DOHH2 (cell line): ENCODE results near the gene SMIM36.

Experiments used
- H3F3A ChIP-seq: fragments of 200-600 bp; sonication (generic), shearing (Covaris generic); 2 replicates; pipeline ENCODE4 v1.6.0; 2016; ENCODE audit warnings: antibody characterized with exemption, mild to moderate bottlenecking; ENCODE audit not compliant: control insufficient read depth, insufficient read depth
- H3K27ac ChIP-seq: fragments of 200-600 bp; sonication (generic); 2 replicates; pipeline ENCODE4 v1.5.1; 2014; ENCODE audit warnings: low read depth, mild to moderate bottlenecking, low read length, moderate library complexity
- H3K27me3 ChIP-seq: fragments of 200-600 bp; sonication (generic); 2 replicates; pipeline ENCODE4 v1.6.1; 2014; ENCODE audit warnings: mild to moderate bottlenecking, low read length, mixed read lengths; ENCODE audit not compliant: control insufficient read depth
- H3K36me3 ChIP-seq: fragments of 200-600 bp; sonication (generic); 2 replicates; pipeline ENCODE4 v1.6.1; 2014; ENCODE audit warnings: mild to moderate bottlenecking, low read length, moderate library complexity, mixed read lengths; ENCODE audit not compliant: control insufficient read depth
- H3K4me1 ChIP-seq: fragments of 200-600 bp; sonication (generic); 2 replicates; pipeline ENCODE4 v1.6.1; 2014; ENCODE audit warnings: mild to moderate bottlenecking, low read length, mixed read lengths; ENCODE audit not compliant: control insufficient read depth
- H3K4me2 ChIP-seq: fragments of 200-600 bp; sonication (generic); 2 replicates; pipeline ENCODE4 v1.6.0; 2014; ENCODE audit warnings: mild to moderate bottlenecking, low read length, moderate library complexity
- H3K4me3 ChIP-seq: fragments of 200-600 bp; sonication (generic); 2 replicates; pipeline ENCODE4 v1.5.1; 2014; ENCODE audit warnings: mild to moderate bottlenecking, low read length, mixed read lengths
- H3K79me2 ChIP-seq: fragments of 200-600 bp; sonication (generic); 2 replicates; pipeline ENCODE4 v1.6.1; 2014; ENCODE audit warnings: mild to moderate bottlenecking, low read length, mixed read lengths; ENCODE audit not compliant: control insufficient read depth
- H3K9me2 ChIP-seq: fragments of 200-600 bp; sonication (generic); replicated peaks from 2 replicates; pipeline ENCODE4 v1.6.1; 2014; ENCODE audit warnings: mild to moderate bottlenecking, low read length, mixed read lengths; ENCODE audit not compliant: control insufficient read depth
- H3K9me3 ChIP-seq: fragments of 200-600 bp; sonication (generic); 2 replicates; pipeline ENCODE4 v1.6.1; 2014; ENCODE audit warnings: antibody characterized with exemption, low read length, mixed read lengths; ENCODE audit not compliant: control insufficient read depth, insufficient read depth
- H4K20me1 ChIP-seq: fragments of 200-600 bp; sonication (generic); 2 replicates; pipeline ENCODE4 v1.6.0; 2014; ENCODE audit warnings: low read depth, mild to moderate bottlenecking, antibody characterized with exemption, low read length, moderate library complexity; ENCODE audit not compliant: control insufficient read depth, insufficient read depth
- CTCF ChIP-seq: fragments of 200-600 bp; sonication (generic); IDR thresholded peaks from one replicate; pipeline ENCODE4 v1.5.1; 2014; ENCODE audit warnings: antibody characterized with exemption, mild to moderate bottlenecking, low read depth, low read length; ENCODE audit not compliant: poor library complexity, severe bottlenecking
- EZH2phosphoT487 ChIP-seq: fragments of 200-600 bp; sonication (generic); IDR thresholded peaks from 2 replicates; pipeline ENCODE4 v1.6.1; 2017; ENCODE audit warnings: borderline replicate concordance, mild to moderate bottlenecking, antibody characterized with exemption, low read length, moderate library complexity, mixed read lengths

SMIM36 gene

DNA sequence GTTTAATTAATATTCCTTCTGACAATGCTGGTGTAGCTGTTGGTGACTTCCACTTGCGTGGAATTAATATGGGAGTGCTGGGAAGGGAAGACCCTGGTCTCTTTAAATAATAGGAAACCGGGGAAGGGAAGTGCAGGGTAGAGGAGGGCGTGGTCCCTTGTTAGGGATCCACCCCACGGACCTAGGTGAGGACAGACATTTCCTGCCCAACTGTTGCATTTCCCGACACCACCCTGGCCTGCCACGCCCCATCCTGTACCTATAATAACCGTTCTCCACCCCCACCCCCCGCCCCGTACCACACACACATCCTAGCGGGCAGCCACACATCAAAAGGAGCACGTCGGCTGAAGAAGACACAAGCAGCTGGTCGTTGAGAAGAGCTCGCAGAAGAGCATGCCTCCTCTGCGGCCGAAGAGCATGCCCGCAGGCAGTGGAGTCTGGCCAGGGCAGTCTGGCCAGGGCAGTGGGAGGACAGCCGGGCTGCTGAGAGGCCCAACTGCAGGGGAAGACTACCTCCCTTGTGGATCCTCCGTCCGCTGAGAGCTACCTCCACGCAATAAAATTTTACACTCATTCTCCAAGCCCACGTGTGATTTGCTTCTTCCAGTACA lies 52.9 kb downstream of the SMIM36 start:
- Histone ChIP-seq H3K9me3 (no peaks in the 10 kb centered on the region), H3K4me1 (peaks cover under 1% of the 10 kb centered on the region; the same call in 1 of the 2 replicates), H4K20me1 (no peaks in the 10 kb centered on the region), H3K27ac (no peak overlapping the region), H3K4me3 (no peak overlapping the region), H3F3A (peaks cover 5% of the 10 kb centered on the region; the same call in 1 of the 2 replicates), H3K4me2 (no peak overlapping the region), H3K79me2 (no peaks in the 10 kb centered on the region), H3K27me3 (no peaks in the 10 kb centered on the region), H3K9me2 (no peaks in the 10 kb centered on the region), H3K36me3 (no peaks in the 10 kb centered on the region)
- TF ChIP-seq EZH2phosphoT487 (no peak), CTCF (no peak)

DNA sequence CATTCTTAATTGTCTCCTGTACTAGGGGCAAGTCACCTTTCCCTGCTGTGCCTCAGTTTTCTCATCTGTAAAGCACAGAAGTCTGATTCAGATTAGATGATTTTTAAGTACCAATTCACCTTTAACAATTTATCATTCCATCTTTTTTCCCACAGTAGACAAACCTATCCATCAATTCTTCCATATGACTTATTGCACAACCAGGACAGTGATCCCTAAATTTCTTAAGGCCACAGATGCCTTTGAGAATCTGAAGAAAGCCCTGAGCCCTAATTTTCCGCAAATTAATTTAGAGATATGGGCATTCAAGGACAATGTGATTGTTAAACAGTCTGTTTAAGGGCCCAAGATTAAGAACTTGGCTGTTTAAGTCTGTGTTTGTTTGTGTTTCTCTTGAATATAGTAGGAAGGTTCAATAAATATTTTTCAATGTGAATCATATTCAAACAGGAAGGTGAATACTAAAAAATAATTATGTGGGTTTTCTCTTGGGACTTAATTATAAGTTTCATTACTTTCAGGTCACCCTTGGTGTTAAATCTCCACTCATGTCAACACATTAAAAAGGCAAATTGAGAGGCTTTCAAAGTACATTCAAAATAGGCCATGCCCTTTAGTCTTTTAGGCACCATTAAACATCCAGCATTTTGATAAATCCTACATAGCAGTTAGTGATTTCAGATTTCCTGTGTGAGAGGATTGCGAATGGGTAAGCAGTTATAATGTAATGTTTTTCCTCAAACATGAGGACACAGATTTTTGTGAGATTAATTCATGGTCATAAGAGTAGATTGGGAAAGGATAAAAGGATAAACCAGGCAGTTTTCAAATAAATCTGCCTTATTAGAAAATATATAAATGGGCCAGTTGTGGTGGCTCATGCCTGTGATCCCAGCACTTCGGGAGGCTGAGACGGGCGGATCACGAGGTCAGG lies 54.7 kb downstream of the SMIM36 start:
- Histone ChIP-seq H3K9me2 (no peaks in the 10 kb centered on the region), H3K4me3 (no peak overlapping the region), H3K27me3 (no peaks in the 10 kb centered on the region), H3K27ac (no peak overlapping the region), H4K20me1 (no peaks in the 10 kb centered on the region), H3K36me3 (no peaks in the 10 kb centered on the region), H3F3A (no peaks in the 10 kb centered on the region), H3K4me1 (0 out of 2 replicates have a peak, but pooled peaks cover 4% of the 10 kb centered on the region), H3K79me2 (no peaks in the 10 kb centered on the region), H3K4me2 (no peak overlapping the region), H3K9me3 (no peaks in the 10 kb centered on the region)
- TF ChIP-seq EZH2phosphoT487 (no peak), CTCF (no peak)

- Histone ChIP-seq H3K9me2 (no peaks in the 10 kb centered on the region), H3K4me1 (0 out of 2 replicates have a peak, but pooled peaks cover 4% of the 10 kb centered on the region), H3F3A (no peaks in the 10 kb centered on the region), H3K27ac (no peak overlapping the region), H3K4me2 (no peak overlapping the region), H3K4me3 (no peak overlapping the region), H3K79me2 (no peaks in the 10 kb centered on the region), H3K27me3 (no peaks in the 10 kb centered on the region), H4K20me1 (no peaks in the 10 kb centered on the region), H3K9me3 (no peaks in the 10 kb centered on the region), H3K36me3 (no peaks in the 10 kb centered on the region)
- no peak for TF ChIP-seq EZH2phosphoT487
These were observed 56.3 kb downstream of the SMIM36 start for GRCh38 chr17:55454906-55455474.
